ENCODE results near the gene MRGPRF. TPM values are rescaled to one million over a fixed set of nuclear protein-coding genes. Genes with fewer than 3 reads are reported as not detected.

MRGPRF gene
- total RNA-seq, 3 donors from 2014 or later = 5.9 to 21.3 (median 12.9) TPM

DNA sequence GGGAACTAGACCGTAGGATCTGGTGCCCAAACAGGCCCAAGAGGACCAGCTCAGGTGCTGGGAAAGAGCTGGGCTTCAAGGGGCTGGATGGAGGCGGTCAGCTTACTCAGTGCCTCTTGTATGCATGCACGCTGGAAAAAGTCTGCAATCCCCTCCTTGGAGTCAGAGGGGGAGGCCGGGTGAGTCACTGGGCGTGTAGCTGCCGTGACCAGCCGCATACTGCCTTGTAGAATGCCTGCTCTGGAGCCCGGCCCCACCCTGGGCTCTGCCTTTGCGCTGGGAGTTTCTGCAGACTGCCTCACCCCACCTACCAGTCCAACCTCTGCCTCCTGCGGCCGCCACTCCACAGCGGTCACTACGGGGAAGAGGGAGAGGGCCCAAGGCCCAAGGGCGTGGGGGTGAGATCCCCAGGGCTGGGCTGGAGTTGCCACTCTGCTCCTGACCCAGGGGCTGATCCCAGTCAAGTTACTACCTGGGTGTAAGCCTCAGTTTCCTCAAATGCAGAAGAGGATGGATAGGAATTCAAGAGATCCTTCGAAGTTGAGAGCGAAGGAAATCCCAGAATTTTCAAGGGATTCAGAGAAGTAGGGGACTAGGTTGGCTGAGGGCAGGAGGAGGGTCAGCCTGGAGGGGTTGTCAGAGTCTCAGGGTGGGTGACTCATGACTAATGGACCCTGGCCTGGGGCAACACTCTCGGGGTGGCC is 4.2 kb downstream of the MRGPRF start:
- H3K27me3 ChIP-seq = peaks cover 0 to 12% of the 10 kb centered on the region in 2 donors
- H3K4me3 ChIP-seq = peak overlapping the region in 1 of 3 donors; percentile 70
- TF ChIP-seq, protein P1, sequence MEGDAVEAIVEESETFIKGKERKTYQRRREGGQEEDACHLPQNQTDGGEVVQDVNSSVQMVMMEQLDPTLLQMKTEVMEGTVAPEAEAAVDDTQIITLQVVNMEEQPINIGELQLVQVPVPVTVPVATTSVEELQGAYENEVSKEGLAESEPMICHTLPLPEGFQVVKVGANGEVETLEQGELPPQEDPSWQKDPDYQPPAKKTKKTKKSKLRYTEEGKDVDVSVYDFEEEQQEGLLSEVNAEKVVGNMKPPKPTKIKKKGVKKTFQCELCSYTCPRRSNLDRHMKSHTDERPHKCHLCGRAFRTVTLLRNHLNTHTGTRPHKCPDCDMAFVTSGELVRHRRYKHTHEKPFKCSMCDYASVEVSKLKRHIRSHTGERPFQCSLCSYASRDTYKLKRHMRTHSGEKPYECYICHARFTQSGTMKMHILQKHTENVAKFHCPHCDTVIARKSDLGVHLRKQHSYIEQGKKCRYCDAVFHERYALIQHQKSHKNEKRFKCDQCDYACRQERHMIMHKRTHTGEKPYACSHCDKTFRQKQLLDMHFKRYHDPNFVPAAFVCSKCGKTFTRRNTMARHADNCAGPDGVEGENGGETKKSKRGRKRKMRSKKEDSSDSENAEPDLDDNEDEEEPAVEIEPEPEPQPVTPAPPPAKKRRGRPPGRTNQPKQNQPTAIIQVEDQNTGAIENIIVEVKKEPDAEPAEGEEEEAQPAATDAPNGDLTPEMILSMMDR (IDR thresholded peaks at IDR 0.05) = no peak
- no peak for TF ChIP-seq POLR2A (IDR thresholded peaks at IDR 0.05)
- peak in 1 of 3 donors; percentile 49 for TF ChIP-seq POLR2AphosphoS5 (IDR thresholded peaks at IDR 0.05)
- DNase-seq (ENCODE audit: low spot score in 2 of 2) = no peak
- H3K36me3 ChIP-seq = no peaks in the 10 kb centered on the region
- H3K27ac ChIP-seq = peak overlapping the region; percentile 10 to 95
- intact Hi-C loops (cut with DNase I; ENCODE audit: low total_unique reads) = no loop called here
- no peaks in the 10 kb centered on the region for H3K9me3 ChIP-seq
- peaks cover 0 to 6% of the 10 kb centered on the region in 2 donors for H3K4me1 ChIP-seq

DNA sequence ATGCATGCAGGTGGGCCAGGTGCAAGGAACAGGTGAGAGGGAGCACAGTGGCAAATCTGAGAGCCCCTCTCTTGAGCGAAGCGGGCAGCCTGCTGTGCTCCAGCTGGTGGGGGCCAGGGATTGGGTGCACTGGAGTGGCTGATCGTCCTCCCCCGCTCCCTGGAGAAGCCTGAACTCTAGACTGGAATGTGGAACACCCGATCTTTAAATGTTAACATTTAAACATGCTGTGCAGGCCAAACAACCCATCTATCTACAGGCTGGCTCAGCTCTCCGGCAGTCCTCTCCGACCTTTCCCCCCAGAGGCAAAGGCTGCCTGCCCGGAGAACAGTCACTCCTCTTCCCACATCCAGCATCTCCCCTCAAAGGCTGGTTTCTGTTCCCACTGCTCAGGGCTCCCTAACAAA is 5.1 kb downstream of the MRGPRF start:
- peak overlapping the region in 1 of 2 donors; percentile 95 for H3K27ac ChIP-seq
- peaks cover 0 to 6% of the 10 kb centered on the region in 2 donors for H3K4me1 ChIP-seq
- H3K9me3 ChIP-seq = no peaks in the 10 kb centered on the region
- no peak for DNase-seq (ENCODE audit: low spot score in 2 of 2)
- H3K36me3 ChIP-seq = no peaks in the 10 kb centered on the region
- peaks cover 0 to 5% of the 10 kb centered on the region in 2 donors for H3K27me3 ChIP-seq
- TF ChIP-seq POLR2A (IDR thresholded peaks at IDR 0.05) = no peak
- TF ChIP-seq, protein P1 (IDR thresholded peaks at IDR 0.05) = no peak
- TF ChIP-seq POLR2AphosphoS5 (IDR thresholded peaks at IDR 0.05) = no peak
- intact Hi-C loops (cut with DNase I; ENCODE audit: low total_unique reads) = no loop called here
- H3K4me3 ChIP-seq = no peak overlapping the region

DNA sequence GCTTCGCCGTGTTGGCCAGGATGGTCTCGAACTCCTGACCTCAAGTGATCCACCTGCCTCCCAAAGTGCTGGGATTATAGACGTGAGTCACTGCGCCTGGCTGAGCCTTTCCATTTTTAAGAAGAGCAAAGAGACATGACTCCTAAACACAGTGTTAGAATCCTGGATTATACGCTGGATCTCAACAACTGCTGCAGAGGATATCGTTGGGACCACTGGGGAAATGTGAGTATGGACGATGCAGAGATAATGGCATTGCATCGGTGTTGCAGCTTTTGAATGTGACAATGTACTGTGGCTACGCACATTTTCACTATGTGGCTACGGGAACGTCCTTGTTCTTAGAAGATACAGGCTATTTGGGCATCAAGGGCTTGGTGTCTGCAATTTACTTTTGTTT is 6.2 kb downstream of the MRGPRF start:
- H3K36me3 ChIP-seq = no peaks in the 10 kb centered on the region
- intact Hi-C loops (cut with DNase I; ENCODE audit: low total_unique reads) = no loop called here
- TF ChIP-seq, protein P1 (IDR thresholded peaks at IDR 0.05) = no peak
- no peak for TF ChIP-seq POLR2A (IDR thresholded peaks at IDR 0.05)
- TF ChIP-seq POLR2AphosphoS5 (IDR thresholded peaks at IDR 0.05) = no peak
- no peak overlapping the region for H3K4me3 ChIP-seq
- H3K27me3 ChIP-seq = peaks cover 0 to 5% of the 10 kb centered on the region in 2 donors
- no peak for DNase-seq (ENCODE audit: low spot score in 2 of 2)
- H3K27ac ChIP-seq = no peak overlapping the region
- peaks cover 0 to 6% of the 10 kb centered on the region in 2 donors for H3K4me1 ChIP-seq
- no peaks in the 10 kb centered on the region for H3K9me3 ChIP-seq

DNA sequence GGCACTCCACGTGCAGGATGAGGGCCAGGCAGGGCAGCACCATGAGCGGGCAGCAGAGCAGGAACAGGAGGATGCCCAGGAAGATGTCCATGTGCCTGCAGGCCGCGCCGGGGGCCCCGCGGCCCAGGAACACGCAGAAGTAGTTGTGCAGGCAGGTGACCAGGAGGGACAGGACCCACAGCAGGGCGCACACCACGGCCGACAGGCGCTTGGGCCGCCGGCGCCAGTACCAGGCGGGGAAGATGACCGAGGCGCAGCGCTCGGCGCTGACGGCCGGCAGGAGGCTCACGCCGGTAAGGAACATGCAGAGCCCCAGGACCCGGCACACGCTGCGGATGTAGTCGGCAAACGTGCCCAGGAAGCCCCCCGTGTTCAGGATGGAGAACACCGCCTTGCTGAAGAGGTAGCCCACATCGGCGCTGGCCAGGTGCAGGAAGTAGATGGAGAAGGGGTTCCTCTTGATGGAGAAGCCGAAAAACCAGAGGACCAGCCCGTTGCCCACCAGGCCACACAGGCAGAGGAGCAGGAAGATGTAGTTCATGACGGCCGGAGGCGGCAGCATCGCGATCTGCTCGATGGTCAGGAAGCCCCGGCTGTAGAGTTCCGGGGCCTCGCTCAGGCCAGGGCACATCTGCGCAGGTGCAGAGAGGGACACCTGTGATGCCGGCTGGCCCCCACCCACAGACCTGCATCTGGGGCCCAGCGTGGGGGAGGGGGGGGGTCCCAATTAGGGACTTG is 7.2 kb downstream of the MRGPRF start:
- Histone ChIP-seq H3K27ac (no peak overlapping the region), H3K4me3 (no peak overlapping the region)

More for the DNA sequence above, 7.2 kb downstream of the MRGPRF start:
- DNase-seq (ENCODE audit: low spot score in 2 of 2) = peak in 1 of 2 donors; percentile 46
- peaks cover 0 to 5% of the 10 kb centered on the region in 2 donors for H3K4me1 ChIP-seq
- intact Hi-C loops (cut with DNase I; ENCODE audit: low total_unique reads) = no loop called here
- no peaks in the 10 kb centered on the region for H3K9me3 ChIP-seq
- peaks cover 0 to 3% of the 10 kb centered on the region in 2 donors for H3K27me3 ChIP-seq
- H3K36me3 ChIP-seq = no peaks in the 10 kb centered on the region
- TF ChIP-seq, protein P1 (IDR thresholded peaks at IDR 0.05) = no peak
- TF ChIP-seq POLR2A (IDR thresholded peaks at IDR 0.05) (no peak), POLR2AphosphoS5 (IDR thresholded peaks at IDR 0.05) (no peak)

All from breast epithelium (tissue), 4 donors.